ENCODE results near the gene RGS7.
"Not testable (repeated sequence)": the region's sequence is repeated elsewhere in the genome, so short reads cannot be mapped to it uniquely, and the experiment has no call there.

RGS7 gene

DNA sequence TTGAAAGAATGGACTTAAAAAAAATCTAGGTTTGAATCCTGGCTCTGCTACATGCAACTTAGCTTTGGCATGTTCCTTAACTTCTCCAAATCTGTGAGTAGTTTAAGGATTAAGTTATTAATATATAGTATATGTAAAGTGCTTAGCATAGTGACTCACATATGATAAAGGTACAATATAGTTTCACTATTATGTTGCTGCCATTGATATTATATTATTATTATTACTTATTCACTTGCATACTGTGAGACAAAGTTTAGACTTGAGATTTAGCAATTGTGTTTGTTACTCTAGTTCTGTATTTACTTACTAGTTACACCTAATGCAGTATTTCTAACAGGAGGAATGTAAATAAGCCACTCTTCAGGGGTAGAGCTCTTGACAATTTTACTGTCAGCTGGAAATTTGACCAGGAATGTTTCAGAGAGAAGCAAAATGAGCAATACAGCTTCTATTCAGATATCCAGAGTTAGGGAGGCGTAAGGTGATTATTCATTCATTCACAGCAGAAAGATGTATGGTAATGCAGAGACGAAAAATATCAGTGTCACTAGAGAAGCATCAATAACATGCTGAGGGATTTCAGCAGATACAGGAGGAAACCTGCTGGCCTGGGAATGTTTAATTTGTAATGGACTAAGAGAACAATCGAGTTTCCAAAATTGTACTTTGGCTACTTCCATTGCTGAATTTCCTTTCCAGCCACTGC lies 25.5 kb downstream of the RGS7 start:
- no peak for DNase-seq

DNA sequence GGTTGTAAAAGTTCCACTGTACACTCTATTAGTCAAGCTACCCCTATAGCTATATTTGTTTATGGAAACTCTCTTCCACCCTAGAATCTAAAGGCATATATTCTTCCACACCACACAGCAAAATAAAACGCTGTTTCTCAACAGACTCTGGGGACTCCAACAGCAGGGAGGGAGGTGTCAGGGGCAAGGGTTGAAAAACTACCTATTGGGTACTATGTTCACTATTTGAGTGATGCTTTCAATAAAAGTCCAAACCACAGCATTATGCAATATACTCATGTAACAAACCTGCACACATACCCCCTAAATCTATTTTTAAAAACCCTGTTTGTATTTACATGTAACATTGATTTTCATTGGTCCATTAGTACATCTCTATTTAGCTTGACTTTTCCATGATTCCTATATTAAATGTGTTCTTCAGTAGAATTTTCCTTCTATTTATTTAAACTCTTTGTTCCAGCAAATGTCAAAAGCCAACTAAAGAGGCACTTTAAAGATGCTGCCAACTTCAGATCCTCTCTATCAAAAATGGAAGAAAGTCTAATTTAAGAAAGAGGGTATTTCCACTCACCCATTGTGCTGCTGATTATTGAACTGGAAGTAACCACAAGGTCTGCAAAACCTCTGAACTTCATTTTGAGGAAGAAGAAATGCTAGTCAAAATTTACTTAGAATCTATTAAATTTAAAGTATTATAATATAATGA lies 26.2 kb downstream of the RGS7 start:
- DNase-seq = no peak

GRCh38 chr1:241325456-241325855 lies 31.5 kb downstream of the RGS7 start:
- no peak for DNase-seq

GRCh38 chr1:241323514-241324195 lies 33.4 kb downstream of the RGS7 start:
- DNase-seq = no peak

- DNase-seq = no peak
Observed at GRCh38 chr1:241317676-241318075, 39.3 kb downstream of the RGS7 start.

DNA sequence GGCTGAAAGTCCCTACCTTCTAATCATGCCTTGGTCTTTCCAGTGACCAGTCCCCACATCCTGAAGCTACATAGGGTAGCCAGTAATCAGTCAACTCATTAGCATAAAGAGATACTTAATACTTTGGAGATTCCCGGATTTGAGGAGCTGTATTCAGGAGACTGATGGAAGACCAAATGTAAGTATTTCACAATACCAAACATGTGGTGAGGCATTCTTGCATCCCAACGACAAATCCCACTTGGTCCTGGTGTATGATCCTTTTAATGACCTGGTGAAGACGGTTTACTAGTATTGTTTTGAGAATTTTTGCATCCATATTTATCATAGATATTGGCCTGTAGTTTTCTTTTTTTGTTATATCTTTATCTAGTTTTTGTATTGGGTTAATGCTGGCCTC lies 40.6 kb downstream of the RGS7 start:
- DNase-seq = no peak

- no peak for DNase-seq
Observed at GRCh38 chr1:241311056-241311746, 45.8 kb downstream of the RGS7 start.

DNA sequence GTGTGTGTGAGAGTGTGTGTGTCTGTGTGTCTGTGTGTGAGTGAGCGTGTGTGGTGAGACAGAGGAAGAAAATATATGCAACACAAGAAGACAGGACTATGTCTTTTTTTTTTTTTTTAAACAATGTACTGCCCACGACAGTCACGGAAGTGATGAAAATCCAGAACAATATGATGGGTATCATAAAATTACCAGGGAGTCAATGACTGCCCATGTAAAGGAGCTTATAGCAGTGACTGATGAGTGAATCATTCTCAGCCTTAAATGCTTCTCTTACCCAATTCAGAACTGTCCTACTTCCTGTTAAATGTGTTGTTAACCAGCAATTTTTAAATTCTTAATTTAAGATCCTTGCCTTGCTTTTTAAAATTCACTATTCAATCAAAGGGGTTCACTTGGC lies 46.6 kb downstream of the RGS7 start:
- no peak for DNase-seq

- DNase-seq = no peak
Observed at GRCh38 chr1:241309651-241310050, 47.4 kb downstream of the RGS7 start.

DNA sequence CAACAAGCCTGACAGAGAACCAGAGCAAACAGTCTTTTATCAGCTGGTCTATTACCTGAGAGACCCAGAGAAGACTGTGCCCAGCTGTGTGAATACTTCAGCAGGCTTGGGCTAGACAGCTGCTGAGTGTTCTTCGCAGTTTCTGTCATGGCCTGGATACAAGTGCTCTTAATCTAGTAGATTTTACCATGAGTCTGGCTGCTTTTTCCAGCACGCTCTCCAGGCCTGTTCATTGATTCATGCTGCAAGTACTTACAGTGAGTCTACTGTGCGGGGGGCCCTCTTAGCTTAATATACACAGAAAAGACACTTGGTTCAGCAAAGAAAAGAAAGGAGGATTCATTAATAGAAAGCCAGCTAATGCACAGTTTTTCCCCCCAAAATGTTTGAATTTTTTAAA lies 48.5 kb downstream of the RGS7 start:
- no peak for DNase-seq

GRCh38 chr1:241308011-241308410 lies 49.0 kb downstream of the RGS7 start:
- DNase-seq = no peak

GRCh38 chr1:241306125-241306790 lies 50.7 kb downstream of the RGS7 start:
- DNase-seq = no peak

DNA sequence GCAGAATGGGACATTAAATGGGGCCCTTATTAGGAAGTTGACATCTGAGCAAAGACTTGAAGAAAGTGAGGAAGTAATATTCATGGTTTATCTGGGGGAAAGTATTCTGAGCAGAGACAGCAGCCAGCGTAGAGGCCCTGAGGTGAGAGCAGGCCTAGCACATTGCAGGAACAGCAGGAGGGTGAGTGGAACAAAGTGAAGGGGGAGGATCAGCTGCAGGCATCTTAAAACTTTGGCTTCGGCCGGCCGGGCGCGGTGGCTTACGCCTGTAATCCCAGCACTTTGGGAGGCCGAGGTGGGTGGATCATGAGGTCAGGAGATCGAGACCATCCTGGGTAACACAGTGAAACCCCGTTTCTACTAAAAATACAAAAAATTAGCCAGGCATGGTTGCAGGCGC lies 55.0 kb downstream of the RGS7 start:
- not testable (repeated sequence) for DNase-seq

DNA sequence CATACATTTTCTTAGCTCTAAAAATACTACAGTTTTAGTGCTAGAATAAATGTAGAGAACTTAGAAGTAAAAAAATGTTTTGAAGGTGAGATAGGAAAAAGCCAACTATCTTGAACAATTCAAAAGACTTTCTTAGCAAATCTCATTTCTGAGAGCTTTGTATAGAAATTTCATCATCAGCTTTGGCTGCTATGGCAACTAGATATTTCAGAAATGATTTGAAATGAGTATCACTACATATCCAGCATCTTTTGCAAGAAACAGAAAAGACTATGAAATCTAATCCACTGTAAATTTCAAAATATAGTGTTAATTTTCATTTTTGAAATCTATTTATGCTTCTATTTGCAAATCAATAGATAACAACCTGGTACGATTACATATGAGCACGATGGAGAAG lies 57.7 kb downstream of the RGS7 start:
- no peak for DNase-seq

GRCh38 chr1:241292973-241293372 lies 64.0 kb downstream of the RGS7 start:
- no peak for DNase-seq

- DNase-seq = not testable (repeated sequence)
Observed at GRCh38 chr1:241291548-241291947, 65.5 kb downstream of the RGS7 start.

DNA sequence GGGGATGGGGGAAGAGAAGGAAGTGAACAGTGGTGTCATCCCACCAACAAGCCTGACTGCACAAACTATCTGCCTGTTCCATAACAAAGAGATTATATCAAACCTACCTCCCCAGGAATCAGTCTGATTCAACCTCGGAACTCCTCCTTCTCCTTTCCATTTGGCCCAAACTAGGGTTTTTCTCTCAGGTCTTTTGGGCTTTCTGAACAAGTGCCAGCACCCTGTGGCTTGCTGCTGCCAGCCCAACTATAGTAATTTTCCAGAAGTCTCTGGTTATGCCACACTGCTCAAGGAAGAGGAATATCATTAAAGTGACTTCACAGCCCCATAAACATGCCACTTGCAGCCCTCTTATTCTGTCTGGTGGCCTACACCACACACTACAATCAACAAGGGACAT lies 70.5 kb downstream of the RGS7 start:
- no peak for DNase-seq

DNA sequence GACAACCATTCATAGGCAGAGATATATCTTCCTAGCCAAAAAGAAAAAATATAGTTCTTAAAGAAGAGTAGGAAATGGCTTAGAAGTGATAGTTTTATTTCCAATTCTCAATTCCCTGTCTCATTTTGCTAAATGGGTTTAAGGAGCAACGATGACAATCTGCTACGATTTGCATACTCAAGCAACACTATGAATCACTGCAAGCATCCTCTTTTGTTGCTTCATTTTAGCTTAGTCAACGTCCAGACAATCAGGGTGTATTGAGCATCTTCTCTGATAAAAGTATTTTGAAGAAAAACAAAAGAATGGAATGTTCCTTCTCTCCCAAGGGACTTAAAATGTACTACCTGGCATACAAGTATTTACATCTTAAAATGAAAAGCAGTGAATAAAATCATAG lies 80.6 kb downstream of the RGS7 start:
- DNase-seq = no peak

GRCh38 chr1:241275981-241276380 lies 81.0 kb downstream of the RGS7 start:
- DNase-seq = no peak

- no peak for DNase-seq
Observed at GRCh38 chr1:241275226-241275625, 81.8 kb downstream of the RGS7 start.

DNA sequence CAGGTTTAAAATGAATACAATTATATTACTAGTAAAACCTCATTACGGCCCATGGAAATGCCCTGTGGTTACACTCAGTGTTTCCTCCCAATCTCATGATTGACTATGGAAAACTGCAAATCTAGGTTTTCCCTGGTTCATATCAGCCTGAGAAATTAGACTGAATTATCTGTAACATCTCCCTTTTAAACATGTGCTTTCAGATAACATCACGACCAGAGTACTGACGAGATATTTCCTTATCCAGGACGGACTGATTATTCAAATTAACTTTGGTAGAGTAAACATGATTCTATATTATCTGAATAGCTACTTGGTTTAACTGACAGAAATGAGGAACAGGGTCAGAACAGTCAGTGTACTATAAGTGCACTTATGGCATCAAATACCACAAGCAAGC lies 82.3 kb downstream of the RGS7 start:
- DNase-seq = no peak

- no peak for DNase-seq
Observed at GRCh38 chr1:241272828-241273227, 84.2 kb downstream of the RGS7 start.

GRCh38 chr1:241271427-241271826 lies 85.6 kb downstream of the RGS7 start:
- no peak for DNase-seq

Data from CD4-positive, alpha-beta T cell treated with Interleukin-4 for 1 hour (primary cell).